IMR-90 (cell line): ENCODE data around the gene PRELP. TPM values are rescaled to one million over a fixed set of nuclear protein-coding genes. Genes with fewer than 3 reads are reported as not detected.

Experiments
- ATAC-seq: fragments of 200-7000 bp; cut with Tn5 transposase; 2 replicates; pipeline ENCODE4 v1.9.1; 2020; ENCODE audit warnings: low read depth, mild to moderate bottlenecking, moderate library complexity
- BruUV-seq: library from RNA; stranded (reverse); fragments of 400-500 nt; replicated peaks from 2 replicates; lab custom pipeline; 2021; lab: Mats Ljungman, UMichigan
- CTCF ChIA-PET: fragments of 300-600 bp; formaldehyde crosslinking; extraction: SDS; loops from one replicate; lab custom pipeline; 2021; ENCODE audit warnings: antibody characterized with exemption; lab: Yijun Ruan, JAX
- POLR2A ChIA-PET: fragments of 300-600 bp; sonication (Branson Sonifier 250); formaldehyde crosslinking; loops from one replicate; lab custom pipeline; 2022; ENCODE audit warnings: antibody characterized with exemption; ENCODE audit not compliant: unreplicated experiment; lab: Charles Lee
- DNase-seq: peaks from one replicate; pipeline ENCODE4 v3.0.0; 2013
- H2AFZ ChIP-seq: replicated peaks from 2 replicates; pipeline ENCODE3; 2013; ENCODE audit warnings: low read length, mild to moderate bottlenecking; ENCODE audit not compliant: poor library complexity
- H2AK5ac ChIP-seq: 2 replicates; pipeline ENCODE4 v1.6.1; 2013; ENCODE audit warnings: low read depth, low read length, inconsistent platforms
- H2AK9ac ChIP-seq: replicated peaks from 2 replicates; pipeline ENCODE3; 2013; ENCODE audit warnings: mild to moderate bottlenecking, low read depth, low read length, moderate library complexity; ENCODE audit not compliant: poor library complexity
- H2BK120ac ChIP-seq: 2 replicates; pipeline ENCODE4 v1.6.1; 2013; ENCODE audit warnings: low read depth, low read length, inconsistent platforms
- H2BK15ac ChIP-seq: 3 replicates; pipeline ENCODE4 v1.6.1; 2013; ENCODE audit warnings: low read depth, low read length, inconsistent platforms
- H2BK20ac ChIP-seq: 2 replicates; pipeline ENCODE4 v1.6.1; 2013; ENCODE audit warnings: low read depth, mild to moderate bottlenecking, inconsistent platforms, low read length, moderate library complexity
- H2BK5ac ChIP-seq: 2 replicates; pipeline ENCODE4 v1.6.1; 2013; ENCODE audit warnings: mild to moderate bottlenecking, low read depth, low read length, inconsistent platforms; ENCODE audit not compliant: poor library complexity, severe bottlenecking
- H3K14ac ChIP-seq: replicated peaks from 2 replicates; pipeline ENCODE4 v1.6.1; 2013; ENCODE audit warnings: low read depth, low read length, inconsistent platforms
- H3K18ac ChIP-seq: 2 replicates; pipeline ENCODE4 v1.6.1; 2013; ENCODE audit warnings: low read depth, low read length, control low read depth
- H3K23ac ChIP-seq: 2 replicates; pipeline ENCODE4 v1.6.1; 2013; ENCODE audit warnings: low read depth, low read length, inconsistent platforms
- H3K27ac ChIP-seq: 2 replicates; pipeline ENCODE4 v1.5.1; 2013; ENCODE audit warnings: mild to moderate bottlenecking, control low read depth, low read length; ENCODE audit not compliant: insufficient read depth
- H3K27me3 ChIP-seq: 2 replicates; pipeline ENCODE4 v1.6.1; 2013; ENCODE audit warnings: low read length; ENCODE audit not compliant: control insufficient read depth, insufficient read depth
- H3K36me3 ChIP-seq: 2 replicates; pipeline ENCODE4 v1.6.1; 2013; ENCODE audit warnings: low read length, mixed read lengths; ENCODE audit not compliant: control insufficient read depth, insufficient read depth
- H3K4ac ChIP-seq: 2 replicates; pipeline ENCODE4 v1.6.1; 2013; ENCODE audit warnings: low read depth, low read length, inconsistent platforms
- H3K4me1 ChIP-seq: 2 replicates; pipeline ENCODE4 v1.6.1; 2013; ENCODE audit warnings: low read length, mixed read lengths; ENCODE audit not compliant: control insufficient read depth, insufficient read depth
- H3K4me2 ChIP-seq: 2 replicates; pipeline ENCODE4 v1.6.1; 2013; ENCODE audit warnings: low read depth, mild to moderate bottlenecking, control low read depth, low read length, moderate library complexity
- H3K4me3 ChIP-seq: 2 replicates; pipeline ENCODE4 v1.5.1; 2013; ENCODE audit warnings: low read depth, mild to moderate bottlenecking, control low read depth, low read length, moderate library complexity; ENCODE audit not compliant: insufficient read depth
- H3K56ac ChIP-seq: 2 replicates; pipeline ENCODE4 v1.6.1; 2013; ENCODE audit warnings: low read length, inconsistent platforms; ENCODE audit not compliant: insufficient read depth; ENCODE audit errors: extremely low read depth
- H3K79me1 ChIP-seq, 2 experiments: 2 replicates each; pipeline ENCODE4 v1.6.1; 2013; ENCODE audit warnings: low read length in 2 of 2, inconsistent platforms in 1 of 2, low read depth in 1 of 2
- H3K9ac ChIP-seq: 2 replicates; pipeline ENCODE4 v1.6.1; 2013; ENCODE audit warnings: low read depth, low read length, control low read depth
- H3K9me1 ChIP-seq: 2 replicates; pipeline ENCODE4 v1.6.1; 2013; ENCODE audit warnings: low read length, inconsistent platforms; ENCODE audit not compliant: insufficient read depth
- H3K9me3 ChIP-seq: 2 replicates; pipeline ENCODE4 v1.6.1; 2013; ENCODE audit warnings: low read length; ENCODE audit not compliant: control insufficient read depth, insufficient read depth
- H4K20me1 ChIP-seq: 2 replicates; pipeline ENCODE4 v1.6.1; 2013; ENCODE audit warnings: low read length, inconsistent platforms; ENCODE audit not compliant: insufficient read depth
- H4K5ac ChIP-seq: 2 replicates; pipeline ENCODE4 v1.6.1; 2013; ENCODE audit warnings: mild to moderate bottlenecking, low read depth, low read length, control low read depth
- H4K8ac ChIP-seq, 2 experiments: 2 replicates each; pipeline ENCODE4 v1.6.1; 2013; ENCODE audit warnings: low read depth in 2 of 2, low read length in 2 of 2, control low read depth in 1 of 2, inconsistent platforms in 1 of 2
- H4K91ac ChIP-seq: 2 replicates; pipeline ENCODE4 v1.6.1; 2013; ENCODE audit warnings: low read depth, low read length, inconsistent platforms; ENCODE audit not compliant: insufficient read depth
- BHLHE40 ChIP-seq: fragments of 150-350 bp; IDR thresholded peaks from 2 replicates; pipeline ENCODE4 v1.6.1; 2016; ENCODE audit warnings: mild to moderate bottlenecking, low read depth, low read length
- CEBPB ChIP-seq: IDR thresholded peaks from 2 replicates; pipeline ENCODE4 v1.6.1; 2012; ENCODE audit warnings: low read depth, low read length, improper control_type of control experiment
- CTCF ChIP-seq: conservative IDR thresholded peaks from 2 replicates; pipeline ENCODE4 v1.5.1; 2012; ENCODE audit warnings: mild to moderate bottlenecking, low read depth, low read length, improper control_type of control experiment
- MAFK ChIP-seq: IDR thresholded peaks from 2 replicates; pipeline ENCODE4 v1.6.1; 2012; ENCODE audit warnings: low read depth, low read length, improper control_type of control experiment
- MXI1 ChIP-seq: IDR thresholded peaks from 2 replicates; pipeline ENCODE4 v1.6.1; 2012; ENCODE audit warnings: low read depth, mild to moderate bottlenecking, low read length, moderate library complexity, borderline replicate concordance
- NFE2L2 ChIP-seq: fragments of 150-350 bp; IDR thresholded peaks from 2 replicates; pipeline ENCODE4 v1.6.1; 2016; ENCODE audit warnings: low read depth, mild to moderate bottlenecking, low read length
- POLR2A ChIP-seq: IDR thresholded peaks from 2 replicates; pipeline ENCODE4 v1.6.1; 2012; ENCODE audit warnings: mild to moderate bottlenecking, low read depth, low read length
- RCOR1 ChIP-seq: IDR thresholded peaks from 2 replicates; pipeline ENCODE4 v1.6.1; 2012; ENCODE audit warnings: mild to moderate bottlenecking, low read length, improper control_type of control experiment; ENCODE audit not compliant: insufficient replicate concordance
- RFX5 ChIP-seq: IDR thresholded peaks from 2 replicates; pipeline ENCODE4 v1.8.0; 2012; ENCODE audit warnings: low read depth, mild to moderate bottlenecking, low read length, moderate library complexity
- USF2 ChIP-seq: fragments of 150-350 bp; IDR thresholded peaks from 2 replicates; pipeline ENCODE4 v1.6.1; 2017; ENCODE audit warnings: mild to moderate bottlenecking, antibody characterized with exemption, low read length, low read depth
- WGBS, 2 experiments: methylation state at CpG; one replicate each; pipeline versions ENCODE4 v1.1.5 to v1.1.7; 2013; ENCODE audit warnings: missing lambda C conversion rate in 2 of 2; ENCODE audit not compliant: insufficient read length in 1 of 2; ENCODE audit errors: extremely low coverage in 2 of 2; 5-methylcytosine and 5-hydroxymethylcytosine counted together
- dilution Hi-C: fragments of 300-500 bp; cut with HindIII; formaldehyde crosslinking; loops from one replicate; pipeline ENCODE4 v1.14.3; 2018; ENCODE audit warnings: low sequenced_read_pairs; ENCODE audit not compliant: unreplicated experiment
- in situ Hi-C: fragments of 300-500 bp; cut with MboI; formaldehyde crosslinking; loops from 3 replicates; pipeline ENCODE4 v1.14.3; 2019; ENCODE audit warnings: low sequenced_read_pairs, inconsistent platforms, mixed read lengths
- intact Hi-C: fragments of 100-400 bp; cut with micrococcal nuclease; formaldehyde crosslinking; loops from 2 replicates; pipeline ENCODE4 v1.10.0; 2022
- polyA plus RNA-seq, 3 experiments: library from polyadenylated mRNA; depleted of rRNA; stranded (reverse); fragments of >200 nt; gene quantifications; 2 replicates each; pipeline ENCODE4 v1.2.3, GENCODE V29; 2012; ENCODE audit warnings: low replicate concordance in 1 of 3
- total RNA-seq: library from RNA; depleted of rRNA; stranded (reverse); fragments of >200 nt; gene quantifications from 2 replicates; pipeline ENCODE4 v1.2.3, GENCODE V29; 2012
- TF ChIP-seq, protein P1 (sequence below): fragments of 150-350 bp; IDR thresholded peaks from 2 replicates; pipeline ENCODE4 v1.6.1; 2016; ENCODE audit warnings: low read depth, mild to moderate bottlenecking, low read length, moderate library complexity, borderline replicate concordance

Gene PRELP
- total and polyA plus RNA-seq, 2 of the 4 experiments (the other 2 are of a cell fraction) = 0.56 TPM; not detected in 1

DNA sequence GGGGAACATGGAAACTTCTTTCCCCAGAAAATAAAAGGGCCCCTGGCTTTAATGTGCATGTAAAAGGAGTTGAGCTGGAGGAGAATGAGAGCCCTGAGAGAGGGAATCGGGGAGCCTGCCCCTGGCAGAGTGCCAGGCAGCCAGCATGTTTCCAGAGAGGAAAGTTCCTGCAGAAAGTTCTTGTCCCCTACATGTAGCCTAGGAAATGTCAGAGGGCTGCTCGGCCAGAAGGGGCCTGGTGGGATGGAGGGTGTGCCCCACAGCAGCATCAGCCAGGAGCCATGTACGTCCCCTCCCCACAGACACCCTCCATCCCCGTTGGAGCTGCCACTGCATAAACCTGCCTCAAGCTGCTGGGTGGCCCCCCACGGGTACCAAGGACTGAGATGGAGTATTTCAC, 5.4 kb upstream of the PRELP start:
- Histone ChIP-seq H2BK5ac (no peak overlapping the region), H3K79me1 (no peaks in the 10 kb centered on the region), H3K27me3 (peaks cover 10% of the 10 kb centered on the region), H3K4me1 (peaks cover 6% of the 10 kb centered on the region), H3K4me3 (no peak overlapping the region), H4K8ac (no peak overlapping the region), H3K36me3 (no peaks in the 10 kb centered on the region), H3K9ac (no peak overlapping the region), H3K14ac (no peak overlapping the region), H2BK20ac (no peak overlapping the region), H3K9me1 (peaks cover 6% of the 10 kb centered on the region), H3K18ac (no peak overlapping the region), H4K5ac (no peak overlapping the region), H2BK120ac (no peak overlapping the region), H3K4me2 (no peak overlapping the region), H2AK9ac (no peak overlapping the region), H4K91ac (no peak overlapping the region), H2AK5ac (no peak overlapping the region), H3K23ac (no peak overlapping the region), H2BK15ac (no peak overlapping the region), H3K4ac (no peak overlapping the region), H3K56ac (no peak overlapping the region), H2AFZ (no peak overlapping the region), H3K27ac (no peak overlapping the region), H4K20me1 (no peaks in the 10 kb centered on the region), H3K9me3 (no peaks in the 10 kb centered on the region)
- WGBS, 2 experiments = 43% methylated on average over 2 of the region's 5 CpGs; no CpG with 5 or more reads in 1 of the 2 experiments
- ChIA-PET CTCF (no interaction called here), POLR2A (no interaction called here)
- ATAC-seq (no peak), DNase-seq (no peak)
- TF ChIP-seq RFX5 = no peak
- TF ChIP-seq MAFK = no peak
- no peak for TF ChIP-seq NFE2L2
- no peak for TF ChIP-seq CEBPB
- TF ChIP-seq RCOR1 = no peak
- TF ChIP-seq BHLHE40 = no peak
- TF ChIP-seq, protein P1, sequence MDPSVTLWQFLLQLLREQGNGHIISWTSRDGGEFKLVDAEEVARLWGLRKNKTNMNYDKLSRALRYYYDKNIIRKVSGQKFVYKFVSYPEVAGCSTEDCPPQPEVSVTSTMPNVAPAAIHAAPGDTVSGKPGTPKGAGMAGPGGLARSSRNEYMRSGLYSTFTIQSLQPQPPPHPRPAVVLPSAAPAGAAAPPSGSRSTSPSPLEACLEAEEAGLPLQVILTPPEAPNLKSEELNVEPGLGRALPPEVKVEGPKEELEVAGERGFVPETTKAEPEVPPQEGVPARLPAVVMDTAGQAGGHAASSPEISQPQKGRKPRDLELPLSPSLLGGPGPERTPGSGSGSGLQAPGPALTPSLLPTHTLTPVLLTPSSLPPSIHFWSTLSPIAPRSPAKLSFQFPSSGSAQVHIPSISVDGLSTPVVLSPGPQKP = no peak
- TF ChIP-seq MXI1 = no peak
- no peak for TF ChIP-seq CTCF
- no peak for TF ChIP-seq POLR2A
- no peak for TF ChIP-seq USF2
- no TSS peak for BruUV-seq
- in situ Hi-C loops = no loop called here
- dilution Hi-C loops = no loop called here
- intact Hi-C loops = no loop called here
